ENCODE data around the gene SEC14L3. TPM values are rescaled to one million over a fixed set of nuclear protein-coding genes. Genes with fewer than 3 reads are reported as not detected.

Gene SEC14L3
- total and polyA plus RNA-seq, 10 of the 15 experiments (the other 5 are each of a cell fraction or from before 2014, with no cell fraction given) = 0.03 TPM; not detected in 9

GRCh38 chr22:30444632-30445437, 27.0 kb downstream of the SEC14L3 start (continued):
- TF ChIP-seq HSF1 (IDR thresholded peaks at IDR 0.05; ENCODE audit: low read depth, low read length) (no peak), POLR2AphosphoS5 (IDR thresholded peaks at IDR 0.05; ENCODE audit: low read length) (peak; percentile 69), CBFB (IDR thresholded peaks at IDR 0.05; ENCODE audit: low read depth) (0 out of 2 replicates have a peak, but pooled peaks have one; percentile 32), RUNX3 (IDR thresholded peaks at IDR 0.05; ENCODE audit: low read length) (peak; percentile 82), IKZF2 (IDR thresholded peaks at IDR 0.05) (no peak), IRF5 (IDR thresholded peaks at IDR 0.05; ENCODE audit: borderline replicate concordance) (no peak), MXI1 (IDR thresholded peaks at IDR 0.05; ENCODE audit: low read depth, low read length) (no peak), EGR1 (IDR thresholded peaks at IDR 0.05; ENCODE audit: borderline replicate concordance in 1 of 2, low read depth in 2 of 2, low read length in 2 of 2) (peak in 1 of 2 experiments; percentile 82; a peak in 2 of 3 replicates), POLR2A (IDR thresholded peaks at IDR 0.05; ENCODE audit: low read depth, low read length) (peak; percentile 60), SP1 (IDR thresholded peaks at IDR 0.05; ENCODE audit: low read depth, low read length) (no peak), SUZ12 (IDR thresholded peaks at IDR 0.05; ENCODE audit: unreplicated experiment) (no peak), YY1 (IDR thresholded peaks at IDR 0.05; ENCODE audit: low read depth, low read length) (peak; percentile 89), ASH2L (IDR thresholded peaks at IDR 0.05; ENCODE audit: borderline replicate concordance, low read depth) (no peak), PKNOX1 (IDR thresholded peaks at IDR 0.05) (no peak)
- TF ChIP-seq, protein P1, sequence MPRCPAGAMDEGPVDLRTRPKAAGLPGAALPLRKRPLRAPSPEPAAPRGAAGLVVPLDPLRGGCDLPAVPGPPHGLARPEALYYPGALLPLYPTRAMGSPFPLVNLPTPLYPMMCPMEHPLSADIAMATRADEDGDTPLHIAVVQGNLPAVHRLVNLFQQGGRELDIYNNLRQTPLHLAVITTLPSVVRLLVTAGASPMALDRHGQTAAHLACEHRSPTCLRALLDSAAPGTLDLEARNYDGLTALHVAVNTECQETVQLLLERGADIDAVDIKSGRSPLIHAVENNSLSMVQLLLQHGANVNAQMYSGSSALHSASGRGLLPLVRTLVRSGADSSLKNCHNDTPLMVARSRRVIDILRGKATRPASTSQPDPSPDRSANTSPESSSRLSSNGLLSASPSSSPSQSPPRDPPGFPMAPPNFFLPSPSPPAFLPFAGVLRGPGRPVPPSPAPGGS (IDR thresholded peaks at IDR 0.05; ENCODE audit: borderline replicate concordance, insufficient read depth, low read depth, low read length, poor library complexity, severe bottlenecking) = no peak
- TF ChIP-seq, protein P2, sequence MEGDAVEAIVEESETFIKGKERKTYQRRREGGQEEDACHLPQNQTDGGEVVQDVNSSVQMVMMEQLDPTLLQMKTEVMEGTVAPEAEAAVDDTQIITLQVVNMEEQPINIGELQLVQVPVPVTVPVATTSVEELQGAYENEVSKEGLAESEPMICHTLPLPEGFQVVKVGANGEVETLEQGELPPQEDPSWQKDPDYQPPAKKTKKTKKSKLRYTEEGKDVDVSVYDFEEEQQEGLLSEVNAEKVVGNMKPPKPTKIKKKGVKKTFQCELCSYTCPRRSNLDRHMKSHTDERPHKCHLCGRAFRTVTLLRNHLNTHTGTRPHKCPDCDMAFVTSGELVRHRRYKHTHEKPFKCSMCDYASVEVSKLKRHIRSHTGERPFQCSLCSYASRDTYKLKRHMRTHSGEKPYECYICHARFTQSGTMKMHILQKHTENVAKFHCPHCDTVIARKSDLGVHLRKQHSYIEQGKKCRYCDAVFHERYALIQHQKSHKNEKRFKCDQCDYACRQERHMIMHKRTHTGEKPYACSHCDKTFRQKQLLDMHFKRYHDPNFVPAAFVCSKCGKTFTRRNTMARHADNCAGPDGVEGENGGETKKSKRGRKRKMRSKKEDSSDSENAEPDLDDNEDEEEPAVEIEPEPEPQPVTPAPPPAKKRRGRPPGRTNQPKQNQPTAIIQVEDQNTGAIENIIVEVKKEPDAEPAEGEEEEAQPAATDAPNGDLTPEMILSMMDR (IDR thresholded peaks at IDR 0.05 in 2 of 3, conservative IDR thresholded peaks at IDR 0.05 in 1 of 3; ENCODE audit: control insufficient read depth in 2 of 3, extremely low read depth in 1 of 3, insufficient read depth in 1 of 3, low read depth in 3 of 3, low read length in 3 of 3) = peak; percentile 74 to 81 (median 78)

Data from GM12878 (cell line).